Measurements from ENCODE around the gene MRPL9.

The MRPL9 gene

GRCh38 chr1:151803164-151803563, 39.9 kb upstream of the MRPL9 start:
- Histone ChIP-seq H3K4me1 (ENCODE audit: control insufficient read depth, insufficient read depth, low read length, poor library complexity, severe bottlenecking) (peaks cover 8% of the 10 kb centered on the region), H3K27ac (ENCODE audit: insufficient read depth, low read length, poor library complexity, severe bottlenecking) (no peak overlapping the region), H3K4me3 (ENCODE audit: insufficient read depth, low read depth, low read length, poor library complexity, severe bottlenecking) (no peak overlapping the region), H3K27me3 (replicated peaks; ENCODE audit: control insufficient read depth, insufficient read depth, low read length, poor library complexity, severe bottlenecking) (no peaks in the 10 kb centered on the region), H3K9me3 (ENCODE audit: control insufficient read depth, low read length) (no peaks in the 10 kb centered on the region), H3K36me3 (ENCODE audit: control insufficient read depth, insufficient read depth, low read length) (peaks cover under 1% of the 10 kb centered on the region)
- no peak for DNase-seq

GRCh38 chr1:151802372-151802771, 39.1 kb upstream of the MRPL9 start:
- H3K4me3 ChIP-seq (ENCODE audit: insufficient read depth, low read depth, low read length, poor library complexity, severe bottlenecking): no peak overlapping the region
- DNase-seq: no peak
- H3K4me1 ChIP-seq (ENCODE audit: control insufficient read depth, insufficient read depth, low read length, poor library complexity, severe bottlenecking): peaks cover 8% of the 10 kb centered on the region
- H3K36me3 ChIP-seq (ENCODE audit: control insufficient read depth, insufficient read depth, low read length): no peaks in the 10 kb centered on the region
- H3K27ac ChIP-seq (ENCODE audit: insufficient read depth, low read length, poor library complexity, severe bottlenecking): no peak overlapping the region
- H3K9me3 ChIP-seq (ENCODE audit: control insufficient read depth, low read length): no peaks in the 10 kb centered on the region
- H3K27me3 ChIP-seq (replicated peaks; ENCODE audit: control insufficient read depth, insufficient read depth, low read length, poor library complexity, severe bottlenecking): no peaks in the 10 kb centered on the region

- Histone ChIP-seq H3K4me3 (ENCODE audit: insufficient read depth, low read depth, low read length, poor library complexity, severe bottlenecking) (no peak overlapping the region), H3K4me1 (ENCODE audit: control insufficient read depth, insufficient read depth, low read length, poor library complexity, severe bottlenecking) (peaks cover 8% of the 10 kb centered on the region), H3K9me3 (ENCODE audit: control insufficient read depth, low read length) (no peaks in the 10 kb centered on the region), H3K27me3 (replicated peaks; ENCODE audit: control insufficient read depth, insufficient read depth, low read length, poor library complexity, severe bottlenecking) (no peaks in the 10 kb centered on the region), H3K36me3 (ENCODE audit: control insufficient read depth, insufficient read depth, low read length) (no peaks in the 10 kb centered on the region), H3K27ac (ENCODE audit: insufficient read depth, low read length, poor library complexity, severe bottlenecking) (no peak overlapping the region)
- DNase-seq: no peak
These were observed 38.5 kb upstream of the MRPL9 start for GRCh38 chr1:151801846-151802245.

GRCh38 chr1:151801310-151801820, 38.1 kb upstream of the MRPL9 start:
- no peaks in the 10 kb centered on the region for H3K9me3 ChIP-seq (ENCODE audit: control insufficient read depth, low read length)
- DNase-seq: no peak
- H3K4me1 ChIP-seq (ENCODE audit: control insufficient read depth, insufficient read depth, low read length, poor library complexity, severe bottlenecking): peaks cover 8% of the 10 kb centered on the region
- H3K27ac ChIP-seq (ENCODE audit: insufficient read depth, low read length, poor library complexity, severe bottlenecking): no peak overlapping the region
- H3K27me3 ChIP-seq (replicated peaks; ENCODE audit: control insufficient read depth, insufficient read depth, low read length, poor library complexity, severe bottlenecking): no peaks in the 10 kb centered on the region
- no peak overlapping the region for H3K4me3 ChIP-seq (ENCODE audit: insufficient read depth, low read depth, low read length, poor library complexity, severe bottlenecking)
- H3K36me3 ChIP-seq (ENCODE audit: control insufficient read depth, insufficient read depth, low read length): no peaks in the 10 kb centered on the region

- Histone ChIP-seq H3K27ac (ENCODE audit: insufficient read depth, low read length, poor library complexity, severe bottlenecking) (no peak overlapping the region), H3K27me3 (replicated peaks; ENCODE audit: control insufficient read depth, insufficient read depth, low read length, poor library complexity, severe bottlenecking) (no peaks in the 10 kb centered on the region), H3K4me1 (ENCODE audit: control insufficient read depth, insufficient read depth, low read length, poor library complexity, severe bottlenecking) (peaks cover 8% of the 10 kb centered on the region), H3K4me3 (ENCODE audit: insufficient read depth, low read depth, low read length, poor library complexity, severe bottlenecking) (no peak overlapping the region), H3K36me3 (ENCODE audit: control insufficient read depth, insufficient read depth, low read length) (no peaks in the 10 kb centered on the region), H3K9me3 (ENCODE audit: control insufficient read depth, low read length) (no peaks in the 10 kb centered on the region)
- DNase-seq: no peak
These were observed 37.5 kb upstream of the MRPL9 start for GRCh38 chr1:151800830-151801229.

- H3K36me3 ChIP-seq (ENCODE audit: control insufficient read depth, insufficient read depth, low read length): no peaks in the 10 kb centered on the region
- H3K4me1 ChIP-seq (ENCODE audit: control insufficient read depth, insufficient read depth, low read length, poor library complexity, severe bottlenecking): peaks cover 8% of the 10 kb centered on the region
- H3K9me3 ChIP-seq (ENCODE audit: control insufficient read depth, low read length): no peaks in the 10 kb centered on the region
- no peaks in the 10 kb centered on the region for H3K27me3 ChIP-seq (replicated peaks; ENCODE audit: control insufficient read depth, insufficient read depth, low read length, poor library complexity, severe bottlenecking)
- H3K27ac ChIP-seq (ENCODE audit: insufficient read depth, low read length, poor library complexity, severe bottlenecking): no peak overlapping the region
- DNase-seq: no peak
- no peak overlapping the region for H3K4me3 ChIP-seq (ENCODE audit: insufficient read depth, low read depth, low read length, poor library complexity, severe bottlenecking)
These were observed 36.1 kb upstream of the MRPL9 start for GRCh38 chr1:151799179-151800022.

GRCh38 chr1:151798571-151798970, 35.3 kb upstream of the MRPL9 start:
- H3K27me3 ChIP-seq (replicated peaks; ENCODE audit: control insufficient read depth, insufficient read depth, low read length, poor library complexity, severe bottlenecking): no peaks in the 10 kb centered on the region
- H3K27ac ChIP-seq (ENCODE audit: insufficient read depth, low read length, poor library complexity, severe bottlenecking): no peak overlapping the region
- H3K4me3 ChIP-seq (ENCODE audit: insufficient read depth, low read depth, low read length, poor library complexity, severe bottlenecking): no peak overlapping the region
- H3K4me1 ChIP-seq (ENCODE audit: control insufficient read depth, insufficient read depth, low read length, poor library complexity, severe bottlenecking): peaks cover 8% of the 10 kb centered on the region
- no peaks in the 10 kb centered on the region for H3K36me3 ChIP-seq (ENCODE audit: control insufficient read depth, insufficient read depth, low read length)
- no peaks in the 10 kb centered on the region for H3K9me3 ChIP-seq (ENCODE audit: control insufficient read depth, low read length)
- no peak for DNase-seq

- peak overlapping the region; percentile 46 for H3K27ac ChIP-seq (ENCODE audit: insufficient read depth, low read length, poor library complexity, severe bottlenecking)
- peaks cover 11% of the 10 kb centered on the region for H3K4me1 ChIP-seq (ENCODE audit: control insufficient read depth, insufficient read depth, low read length, poor library complexity, severe bottlenecking)
- H3K9me3 ChIP-seq (ENCODE audit: control insufficient read depth, low read length): no peaks in the 10 kb centered on the region
- H3K27me3 ChIP-seq (replicated peaks; ENCODE audit: control insufficient read depth, insufficient read depth, low read length, poor library complexity, severe bottlenecking): no peaks in the 10 kb centered on the region
- H3K4me3 ChIP-seq (ENCODE audit: insufficient read depth, low read depth, low read length, poor library complexity, severe bottlenecking): peak overlapping the region; percentile 90
- no peaks in the 10 kb centered on the region for H3K36me3 ChIP-seq (ENCODE audit: control insufficient read depth, insufficient read depth, low read length)
- peak in 1 of 3 donors; percentile 11 for DNase-seq
These were observed 27.8 kb upstream of the MRPL9 start for GRCh38 chr1:151790940-151791651.

- H3K27me3 ChIP-seq (replicated peaks; ENCODE audit: control insufficient read depth, insufficient read depth, low read length, poor library complexity, severe bottlenecking): no peaks in the 10 kb centered on the region
- H3K27ac ChIP-seq (ENCODE audit: insufficient read depth, low read length, poor library complexity, severe bottlenecking): peak within 1 kb of the TSS; percentile 46
- no peaks in the 10 kb centered on the region for H3K9me3 ChIP-seq (ENCODE audit: control insufficient read depth, low read length)
- DNase-seq: peak; percentile 97 to 98 (median 97)
- H3K36me3 ChIP-seq (ENCODE audit: control insufficient read depth, insufficient read depth, low read length): no peaks in the 10 kb centered on the region
- peaks cover 11% of the 10 kb centered on the region for H3K4me1 ChIP-seq (ENCODE audit: control insufficient read depth, insufficient read depth, low read length, poor library complexity, severe bottlenecking)
- peak within 1 kb of the TSS; percentile 90 for H3K4me3 ChIP-seq (ENCODE audit: insufficient read depth, low read depth, low read length, poor library complexity, severe bottlenecking)
These were observed 27.0 kb upstream of the MRPL9 start, which contains the start of gene TDRKH for GRCh38 chr1:151790071-151790939. Gene TDRKH, minus strand, starts transcription at chr1:151790500. Its CDS starts 7,478 bp downstream, at chr1:151783022.

Measured in effector memory CD4-positive, alpha-beta T cell (primary cell).